GM21360 (cell line): ENCODE results near the gene BPNT1.

Experiments used
- ATAC-seq: cut with Tn5 transposase; IDR thresholded peaks from one replicate; pipeline ENCODE4 v1.9.1; 2021; ENCODE audit warnings: mild to moderate bottlenecking, moderate library complexity; ENCODE audit not compliant: unreplicated experiment

BPNT1 gene

GRCh38 chr1:220012259-220012658 lies 77.3 kb downstream of the BPNT1 start:
- ATAC-seq = no peak

DNA sequence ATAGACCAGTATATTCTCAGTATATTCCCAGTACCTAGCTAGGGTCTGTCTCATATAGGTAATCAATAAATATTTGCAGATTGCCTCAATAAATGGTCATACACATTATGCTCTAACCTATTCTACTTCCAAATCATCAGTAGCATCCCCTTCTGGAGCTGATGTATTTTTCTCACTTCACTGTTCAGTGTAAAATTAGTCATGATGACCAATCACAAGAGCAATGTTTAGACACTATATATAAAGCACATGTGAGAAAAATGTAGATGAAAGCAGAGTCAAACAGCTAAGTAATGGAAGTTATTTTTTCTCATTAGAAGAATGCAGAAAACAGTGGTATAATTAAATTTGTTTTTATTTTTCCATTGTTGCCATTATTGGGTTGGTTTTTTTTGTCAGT lies 78.0 kb downstream of the BPNT1 start:
- ATAC-seq = no peak
